Uterus (tissue), 2 donors: Measurements from ENCODE around the gene MGARP.

ENCODE experiments used
- POLR2A ChIP-seq, 2 donors: fragments of 450-650 bp; IDR thresholded peaks; one replicate each; pipeline ENCODE4 v1.6.1; 2016; ENCODE audit warnings: antibody characterized with exemption in 2 of 2, mild to moderate bottlenecking in 1 of 2, moderate library complexity in 1 of 2
- TF ChIP-seq, protein P1 (sequence below), 4 experiments: fragments of 200-600 bp in 2 of 4; fragments of 450-650 bp in 2 of 4; sonication (generic) in 2 of 4; IDR thresholded peaks; one replicate each; pipeline ENCODE4 v1.5.1; 2016 to 2019; ENCODE audit warnings: antibody characterized with exemption in 4 of 4, mild to moderate bottlenecking in 2 of 4, moderate library complexity in 1 of 4

DNA sequence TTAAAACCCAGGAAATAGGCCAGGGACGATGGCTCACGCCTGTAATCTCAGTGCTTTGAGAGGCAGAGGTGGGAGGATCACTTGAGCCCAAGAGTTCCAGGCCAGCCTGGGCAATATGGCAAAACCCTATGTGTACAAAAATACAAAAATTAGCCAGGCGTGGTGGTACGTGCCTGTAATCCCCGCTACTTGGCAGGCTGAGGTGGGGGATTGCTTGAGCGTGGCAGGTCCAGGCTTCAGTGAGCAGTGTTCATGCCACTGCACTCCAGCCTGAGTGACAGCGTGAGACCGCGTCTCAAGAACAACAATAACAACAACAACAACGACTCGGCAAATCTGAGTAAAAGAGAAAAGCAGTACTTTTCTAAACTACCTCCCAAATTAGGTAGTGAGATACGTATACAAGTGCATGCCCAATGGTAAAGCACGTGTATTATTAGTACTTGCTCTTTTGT lies 35.2 kb upstream of the MGARP start:
- no peak for TF ChIP-seq POLR2A (IDR thresholded peaks at IDR 0.05)
- TF ChIP-seq, protein P1, sequence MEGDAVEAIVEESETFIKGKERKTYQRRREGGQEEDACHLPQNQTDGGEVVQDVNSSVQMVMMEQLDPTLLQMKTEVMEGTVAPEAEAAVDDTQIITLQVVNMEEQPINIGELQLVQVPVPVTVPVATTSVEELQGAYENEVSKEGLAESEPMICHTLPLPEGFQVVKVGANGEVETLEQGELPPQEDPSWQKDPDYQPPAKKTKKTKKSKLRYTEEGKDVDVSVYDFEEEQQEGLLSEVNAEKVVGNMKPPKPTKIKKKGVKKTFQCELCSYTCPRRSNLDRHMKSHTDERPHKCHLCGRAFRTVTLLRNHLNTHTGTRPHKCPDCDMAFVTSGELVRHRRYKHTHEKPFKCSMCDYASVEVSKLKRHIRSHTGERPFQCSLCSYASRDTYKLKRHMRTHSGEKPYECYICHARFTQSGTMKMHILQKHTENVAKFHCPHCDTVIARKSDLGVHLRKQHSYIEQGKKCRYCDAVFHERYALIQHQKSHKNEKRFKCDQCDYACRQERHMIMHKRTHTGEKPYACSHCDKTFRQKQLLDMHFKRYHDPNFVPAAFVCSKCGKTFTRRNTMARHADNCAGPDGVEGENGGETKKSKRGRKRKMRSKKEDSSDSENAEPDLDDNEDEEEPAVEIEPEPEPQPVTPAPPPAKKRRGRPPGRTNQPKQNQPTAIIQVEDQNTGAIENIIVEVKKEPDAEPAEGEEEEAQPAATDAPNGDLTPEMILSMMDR (IDR thresholded peaks at IDR 0.05) = no peak
